Dermis blood vessel endothelial cell (primary cell): ENCODE data around the gene ARL5A. TPM values are rescaled to one million over a fixed set of nuclear protein-coding genes. Genes with fewer than 3 reads are reported as not detected.
A peak's percentile ranks its signal among the peaks of the same experiment; 100 is the strongest.
"Not testable (repeated sequence)": the region's sequence is repeated elsewhere in the genome, so short reads cannot be mapped to it uniquely, and the experiment has no call there.

Experiments used
- DNase-seq: peaks from one replicate; pipeline ENCODE4 v3.0.0; 2010
- total RNA-seq: library from RNA; depleted of rRNA; stranded (reverse); fragments of >200 nt; gene quantifications from 2 replicates; pipeline ENCODE4 v1.2.3, GENCODE V29; 2014

The ARL5A gene, protein sequence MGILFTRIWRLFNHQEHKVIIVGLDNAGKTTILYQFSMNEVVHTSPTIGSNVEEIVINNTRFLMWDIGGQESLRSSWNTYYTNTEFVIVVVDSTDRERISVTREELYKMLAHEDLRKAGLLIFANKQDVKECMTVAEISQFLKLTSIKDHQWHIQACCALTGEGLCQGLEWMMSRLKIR
- total RNA-seq: 134 and 161 TPM in 2 replicates

DNA sequence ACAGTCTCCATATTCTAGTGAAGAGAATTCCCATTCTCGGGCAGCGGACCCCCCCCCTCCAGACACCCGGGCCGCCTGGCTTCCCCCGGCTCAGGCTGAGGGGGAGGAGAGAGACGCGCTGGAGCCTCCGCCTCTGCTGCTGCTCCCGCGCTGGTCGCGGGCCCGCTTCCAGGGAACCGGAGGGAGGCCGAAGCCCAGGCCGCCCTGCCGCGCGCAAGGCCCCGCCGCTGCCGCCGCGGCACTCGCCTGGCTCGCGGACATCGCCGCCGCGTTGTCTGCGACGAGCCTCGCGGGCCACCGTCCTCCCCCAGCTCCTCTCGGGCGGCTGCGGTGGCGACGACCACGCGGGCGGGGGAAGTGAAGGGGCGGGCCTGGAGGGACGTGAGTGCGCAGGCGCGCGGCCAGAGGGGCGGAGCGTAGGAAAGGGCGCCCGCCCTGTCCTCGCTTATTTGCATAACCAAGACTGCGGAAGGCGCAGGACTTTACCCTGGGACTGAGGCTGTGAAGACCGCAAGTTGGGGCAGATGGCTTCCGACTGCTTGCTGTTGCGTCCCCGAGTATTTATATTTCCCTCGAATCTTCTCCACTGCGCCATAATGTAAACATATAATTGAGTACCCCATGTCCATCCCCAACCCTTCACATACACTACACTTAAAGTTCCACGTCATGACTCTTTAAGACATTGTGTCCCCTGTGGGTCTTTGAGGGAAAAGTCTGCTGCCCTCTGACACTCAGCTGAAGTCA, at the start of gene ARL5A:
TSS of gene ARL5A (minus strand) at position 279 of the 747 bp plus-strand sequence. CDS start at position 34, 245 bp downstream.
- peak; percentile 98 for DNase-seq

DNA sequence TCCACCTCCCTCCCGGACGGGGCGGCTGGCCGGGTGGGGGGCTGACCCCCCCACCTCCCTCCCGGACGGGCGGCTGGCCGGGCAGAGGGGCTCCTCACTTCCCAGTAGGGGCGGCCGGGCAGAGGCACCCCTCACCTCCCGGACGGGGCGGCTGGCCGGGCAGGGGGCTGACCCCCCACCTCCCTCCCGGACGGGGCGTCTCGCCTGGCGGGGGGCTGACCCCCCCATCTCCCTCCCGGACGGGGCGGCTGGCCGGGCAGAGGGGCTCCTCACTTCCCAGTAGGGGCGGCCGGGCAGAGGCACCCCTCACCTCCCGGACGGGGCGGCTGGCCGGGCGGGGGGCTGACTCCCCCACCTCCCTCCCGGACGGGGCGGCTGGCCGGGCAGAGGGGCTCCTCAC, 47.4 kb upstream of the ARL5A start:
- not testable (repeated sequence) for DNase-seq

DNA sequence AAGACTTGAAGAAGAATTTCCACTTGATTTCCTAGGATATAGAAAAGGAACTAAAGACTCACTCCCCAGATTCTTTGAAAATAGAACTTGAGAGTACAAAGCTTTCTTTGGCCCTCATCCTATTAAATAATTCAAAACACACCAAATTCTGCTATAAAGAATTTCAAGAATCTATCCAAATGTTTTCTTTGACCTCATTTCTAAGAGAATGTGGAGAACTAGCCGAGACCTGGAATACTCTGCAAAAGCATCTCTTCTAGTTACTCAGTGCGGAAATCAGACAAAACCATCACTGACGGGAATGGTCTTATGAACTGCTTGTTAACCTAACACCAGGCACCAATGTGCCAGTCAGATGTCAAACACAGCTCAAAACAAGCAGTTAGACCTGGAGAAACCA, 44.2 kb upstream of the ARL5A start:
- DNase-seq: no peak

DNA sequence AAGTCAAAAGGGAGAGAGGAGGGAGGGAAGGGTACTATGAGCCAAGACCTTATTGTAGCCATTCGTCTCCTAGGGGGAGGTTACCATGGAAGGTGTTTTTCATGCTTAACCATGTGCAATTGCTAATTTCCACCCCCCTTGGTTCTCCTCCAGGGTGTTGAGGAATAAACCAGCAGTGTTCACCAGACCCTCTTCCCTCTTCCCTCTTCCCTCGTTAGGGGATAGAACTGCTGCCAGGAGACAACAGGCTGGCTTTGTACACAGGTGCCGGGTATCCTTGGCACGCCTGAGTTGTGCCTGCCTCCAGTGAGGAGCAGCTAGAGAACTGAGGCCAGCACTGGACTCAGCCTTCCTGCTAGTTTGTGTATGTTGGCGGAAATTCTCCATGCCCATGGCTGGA, 41.1 kb upstream of the ARL5A start:
- no peak for DNase-seq

DNA sequence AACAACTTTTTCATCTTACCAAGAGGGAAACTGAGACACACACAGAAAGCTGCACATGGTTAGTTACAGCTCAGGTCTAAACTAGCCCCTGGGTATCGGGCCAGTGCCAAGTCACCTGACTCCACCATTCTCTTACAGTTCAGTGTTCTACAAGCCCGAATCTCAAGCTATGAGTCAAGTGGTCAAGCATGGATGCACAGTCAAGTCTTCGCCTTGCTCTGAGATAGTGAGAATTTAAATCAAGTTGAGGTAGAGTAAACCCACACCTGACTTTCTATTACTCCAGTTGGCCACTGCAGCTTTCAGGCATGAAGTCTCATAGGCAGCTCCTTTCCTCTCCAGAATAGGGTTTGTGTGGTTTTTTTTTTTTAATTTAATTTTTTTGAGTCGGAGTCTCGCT, 34.5 kb upstream of the ARL5A start:
- no peak for DNase-seq

DNA sequence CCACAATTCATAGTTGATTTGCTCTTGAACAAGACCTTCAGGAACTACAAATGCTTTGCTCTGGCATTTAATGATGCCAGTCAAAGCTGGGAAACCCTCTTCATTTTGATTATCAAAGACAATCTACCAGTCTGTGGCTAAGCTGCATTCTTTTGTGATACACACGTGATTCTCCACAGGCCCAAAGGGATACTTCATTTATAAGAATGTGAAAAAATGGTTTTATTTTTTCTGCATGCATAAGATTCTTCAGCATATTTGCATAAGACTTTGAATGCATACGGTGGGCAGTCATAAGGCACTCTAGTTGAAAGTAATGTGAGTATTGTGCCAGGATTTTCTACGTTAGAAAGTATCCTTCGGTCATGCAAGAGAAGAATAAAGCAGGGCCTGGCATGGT, 33.0 kb upstream of the ARL5A start:
- DNase-seq: no peak

DNA sequence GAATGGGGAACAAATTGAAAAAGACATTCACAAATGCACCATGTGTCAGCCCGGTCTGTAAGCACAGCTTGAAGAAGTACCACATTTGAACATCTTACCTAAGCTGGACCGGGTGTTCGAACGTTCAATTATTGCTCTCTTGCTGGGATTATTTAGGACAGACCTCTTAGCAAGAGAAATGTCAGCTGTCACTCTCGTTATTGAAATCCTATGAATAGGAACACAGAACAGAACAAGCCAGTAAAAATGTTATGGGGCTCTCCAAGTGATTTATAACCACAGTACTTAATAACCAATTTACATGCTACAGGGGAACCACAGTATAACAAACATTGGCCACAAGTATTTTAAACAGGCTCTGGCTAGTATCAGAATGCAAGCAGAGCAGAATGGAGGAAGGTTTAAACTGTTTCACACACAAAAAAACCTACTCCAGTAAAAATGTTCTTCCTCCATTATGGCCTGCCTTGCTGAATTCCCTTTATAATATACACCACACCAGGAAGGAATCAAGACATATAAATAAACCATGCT, 32.5 kb upstream of the ARL5A start:
- no peak for DNase-seq

DNA sequence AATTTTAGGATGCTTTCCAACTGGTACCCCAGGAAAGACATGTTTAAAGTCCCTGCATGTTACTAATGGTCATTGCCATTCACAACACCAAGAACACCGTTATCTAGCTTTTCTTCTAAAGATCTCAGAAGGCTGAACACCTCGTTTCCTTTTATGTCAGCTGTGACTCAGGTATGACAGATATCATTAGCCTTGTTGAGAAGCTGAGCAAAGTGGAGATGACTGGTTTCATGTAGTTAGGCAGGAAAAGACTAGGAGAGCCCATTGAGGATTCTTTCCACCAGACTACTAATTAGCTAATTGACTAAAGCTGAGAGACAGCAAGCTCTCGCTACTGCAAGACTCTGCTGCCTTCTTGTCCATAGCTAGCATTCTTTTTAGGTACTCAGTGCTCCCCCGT, 32.0 kb upstream of the ARL5A start:
- DNase-seq: no peak

DNA sequence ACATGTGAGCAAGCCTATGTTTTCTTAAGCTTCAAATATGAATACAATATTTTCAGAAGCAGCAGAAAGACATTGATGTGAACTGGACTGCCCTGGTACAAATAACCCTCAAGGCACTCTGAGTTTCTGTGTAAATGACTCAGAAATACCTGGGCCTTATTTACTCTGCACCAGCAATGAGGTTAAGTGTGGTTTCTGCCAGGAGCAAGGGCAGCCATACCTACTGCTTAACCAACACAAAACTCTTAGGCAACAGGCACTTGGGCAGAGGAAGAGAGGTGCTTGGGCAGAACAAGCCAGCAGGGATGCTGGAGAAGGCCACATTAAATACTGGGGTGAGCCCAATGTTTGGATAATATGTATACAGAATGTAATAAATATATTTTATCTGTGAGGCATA, 29.4 kb upstream of the ARL5A start:
- DNase-seq: no peak

DNA sequence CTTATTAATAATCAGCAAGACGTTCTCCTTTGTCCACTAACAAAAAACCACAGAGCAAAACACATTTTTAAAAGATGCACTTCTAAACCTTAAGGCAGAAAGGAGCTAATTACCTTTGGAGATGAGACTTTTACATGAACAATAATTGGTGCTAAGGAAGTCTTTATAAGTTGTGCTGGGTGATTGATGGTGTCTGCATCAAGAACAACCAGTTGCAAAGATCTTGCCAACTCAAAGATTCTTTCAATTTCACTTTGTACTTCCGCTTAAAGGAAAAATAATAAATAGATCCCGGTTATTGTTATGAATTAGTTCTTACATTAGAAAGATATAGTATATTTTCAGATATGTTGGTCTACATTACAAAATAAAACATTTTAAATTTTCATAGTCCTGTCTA, 26.9 kb upstream of the ARL5A start:
- DNase-seq: no peak

DNA sequence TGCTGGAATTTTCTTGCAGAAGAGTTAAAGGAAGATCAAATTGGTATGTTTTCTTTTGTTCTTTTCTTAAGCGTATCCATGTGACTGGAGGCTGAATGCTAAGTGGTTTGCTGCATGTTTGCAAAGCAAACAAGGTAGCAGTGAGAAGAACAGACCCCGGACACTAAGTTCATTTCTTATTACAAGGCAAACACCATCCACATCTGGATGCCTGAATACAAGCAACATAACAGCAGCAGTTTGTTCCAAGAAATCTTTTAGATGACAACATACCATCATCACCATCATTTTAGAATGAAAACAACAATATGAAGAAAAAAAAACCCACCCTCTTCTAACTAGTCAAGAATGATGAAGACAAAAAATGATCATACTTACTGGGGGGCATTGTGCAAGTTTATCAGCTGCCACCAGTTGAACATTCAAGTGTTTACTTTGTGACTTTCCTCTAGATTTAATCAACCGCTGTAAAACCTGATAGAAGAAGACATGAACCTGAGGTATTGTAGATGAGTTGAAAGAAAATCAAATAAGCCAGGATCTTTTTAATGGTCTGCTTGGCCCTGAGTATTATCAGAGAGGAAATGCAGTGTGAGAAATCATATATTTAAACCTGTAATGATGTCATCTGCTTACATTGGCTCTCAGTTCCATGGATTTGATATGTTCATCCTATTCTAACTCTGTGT, 25.0 kb upstream of the ARL5A start:
- DNase-seq: no peak

DNA sequence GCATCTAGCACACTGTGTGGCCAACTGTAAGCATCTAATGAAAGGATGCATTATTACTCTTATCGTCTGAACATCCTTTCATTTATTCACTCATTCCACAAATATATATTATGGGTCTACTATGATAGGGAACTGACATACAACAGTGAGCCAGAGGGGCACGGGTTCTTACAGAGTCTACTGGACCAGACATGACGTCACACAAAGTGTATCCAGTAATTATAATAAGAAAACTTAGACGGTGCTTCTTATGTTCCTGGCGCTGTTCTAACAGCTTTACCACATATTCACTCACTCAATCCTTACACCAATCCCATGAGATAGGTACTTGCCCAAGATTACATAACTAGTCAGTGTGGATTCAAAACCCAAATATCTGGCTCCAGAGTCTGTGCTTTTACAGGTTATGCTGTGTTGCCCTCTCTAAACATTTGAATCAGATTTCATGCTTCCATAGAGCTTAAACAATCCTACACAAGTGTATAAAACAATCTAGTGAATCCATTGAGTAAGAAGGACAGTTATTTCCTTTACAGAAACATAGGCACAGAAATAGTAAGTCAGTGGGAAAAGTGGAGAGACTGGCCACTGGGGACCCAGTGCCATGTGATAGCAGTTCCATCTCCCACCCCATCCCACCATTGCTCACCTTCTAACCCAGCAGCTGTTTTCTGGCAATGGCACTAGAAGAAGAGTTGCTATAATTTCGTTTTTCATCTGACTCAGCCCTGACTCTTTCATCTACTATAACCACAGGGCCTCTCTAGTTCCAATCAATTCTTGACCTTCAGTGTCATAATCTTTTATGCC, 24.2 kb upstream of the ARL5A start:
- DNase-seq: no peak

DNA sequence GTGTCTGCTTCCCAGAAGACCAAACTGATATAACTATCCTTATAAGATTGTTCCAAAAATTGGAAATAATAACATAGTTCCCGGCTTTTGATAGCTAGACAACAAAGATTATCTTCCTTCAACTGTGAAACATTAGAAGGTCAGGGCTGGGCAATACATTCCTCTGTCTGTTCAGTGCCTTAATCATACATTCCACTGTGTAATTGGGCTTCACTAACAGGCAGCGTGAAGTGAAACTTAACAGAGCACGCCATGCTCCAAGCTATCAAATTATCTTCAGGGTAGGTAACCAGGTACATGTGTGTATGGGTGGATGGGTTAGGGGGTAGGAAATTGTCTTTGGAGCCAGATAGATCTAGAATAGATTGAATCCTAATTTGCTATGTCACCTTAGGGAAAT, 23.5 kb upstream of the ARL5A start:
- DNase-seq: no peak

DNA sequence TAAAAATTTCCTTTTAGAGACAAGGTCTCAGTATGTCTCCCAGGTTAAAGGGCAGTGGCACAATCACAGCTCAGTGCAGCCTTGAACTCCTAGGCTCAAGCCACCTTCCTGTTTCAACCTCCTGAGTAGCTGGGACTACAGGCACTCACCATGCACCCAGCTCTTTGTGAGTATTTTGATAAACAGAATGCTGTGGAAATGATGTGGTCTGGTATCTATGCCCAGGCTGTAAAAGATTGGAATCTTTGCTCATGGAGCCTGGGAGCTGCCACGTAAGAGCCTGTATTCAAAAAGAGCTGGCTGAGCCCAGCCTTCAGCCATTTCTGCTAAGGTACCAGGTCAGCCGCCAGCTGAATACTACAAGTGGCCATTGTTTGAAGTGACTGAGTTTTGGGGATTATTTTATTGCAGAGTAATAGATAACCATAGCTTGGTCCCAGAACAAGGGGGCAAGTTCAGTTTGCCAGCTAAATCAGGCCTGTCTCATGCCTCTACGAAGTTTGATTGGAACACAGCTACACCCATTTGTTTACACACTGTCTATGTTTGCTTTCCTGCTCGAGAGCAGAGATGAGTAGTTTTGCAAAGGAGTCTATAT, 21.3 kb upstream of the ARL5A start:
- no peak for DNase-seq

DNA sequence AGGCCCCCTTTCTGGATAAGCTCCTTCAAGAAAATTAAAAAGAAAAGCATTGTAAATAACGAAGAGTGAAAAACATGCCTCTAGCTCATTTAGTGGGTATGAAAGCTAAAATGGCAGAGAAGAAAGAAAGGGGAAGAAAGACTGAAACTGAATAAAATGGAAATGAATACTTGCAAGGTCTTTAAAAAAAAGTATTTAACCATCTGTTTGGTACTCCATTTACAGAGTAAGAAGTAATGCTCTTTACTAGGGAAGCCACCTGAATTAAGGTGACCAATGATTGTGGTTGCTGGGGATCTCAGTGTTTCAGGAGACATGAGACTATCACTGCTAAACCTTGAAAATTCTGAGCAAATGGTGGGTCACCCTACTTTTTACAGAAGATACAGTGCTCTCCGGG, 17.7 kb upstream of the ARL5A start:
- no peak for DNase-seq

DNA sequence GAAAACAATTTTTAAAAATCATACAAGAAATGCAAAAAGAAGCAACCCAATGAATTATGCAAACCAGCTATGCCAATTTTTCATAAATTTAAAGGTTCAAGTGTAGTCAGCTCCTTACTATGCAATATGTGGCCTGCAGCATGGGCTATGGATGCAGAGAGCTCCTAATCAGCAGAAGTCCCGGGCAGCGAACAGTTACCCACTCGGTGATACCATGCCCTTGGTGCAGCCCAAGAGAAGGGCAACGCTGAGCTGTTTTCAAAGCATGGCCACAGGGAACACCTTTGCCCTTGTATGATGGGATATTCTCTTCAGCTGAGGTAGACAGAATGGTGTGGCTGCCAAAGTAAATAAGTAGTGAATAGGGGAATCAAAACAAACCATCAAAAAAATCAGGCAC, 17.3 kb upstream of the ARL5A start:
- no peak for DNase-seq

DNA sequence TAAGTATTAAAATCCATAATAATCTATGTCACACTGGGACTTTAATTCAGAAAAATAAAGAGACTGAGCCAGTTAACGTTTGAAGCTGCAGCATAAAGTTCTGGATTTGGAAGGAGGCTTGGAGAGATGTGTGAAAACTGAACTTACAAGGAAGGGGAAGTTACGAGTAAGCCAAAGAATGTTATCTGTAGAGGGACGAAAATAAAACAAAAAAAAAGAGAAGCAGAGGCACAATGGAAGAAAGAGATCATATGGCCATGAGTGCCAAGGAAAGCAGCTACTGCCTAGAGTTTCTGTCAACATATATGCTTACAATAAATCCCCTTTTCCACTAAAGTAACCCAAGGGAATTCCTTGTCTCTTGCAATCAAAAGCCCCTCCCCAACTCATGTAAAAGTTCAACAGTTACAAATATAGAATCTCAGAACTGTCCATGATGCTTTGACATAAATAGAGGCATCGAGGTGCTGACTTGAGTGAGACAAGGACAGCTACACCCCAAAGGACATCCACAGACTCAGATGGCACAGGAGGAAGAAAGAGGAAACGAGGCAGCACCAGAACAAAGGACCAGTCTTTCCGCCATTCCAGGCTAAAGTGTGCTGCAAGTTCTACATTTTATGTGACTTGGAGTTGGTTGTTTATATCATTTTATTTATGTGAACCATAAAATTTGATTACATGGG, 16.1 kb upstream of the ARL5A start:
- DNase-seq: peak; percentile 15

DNA sequence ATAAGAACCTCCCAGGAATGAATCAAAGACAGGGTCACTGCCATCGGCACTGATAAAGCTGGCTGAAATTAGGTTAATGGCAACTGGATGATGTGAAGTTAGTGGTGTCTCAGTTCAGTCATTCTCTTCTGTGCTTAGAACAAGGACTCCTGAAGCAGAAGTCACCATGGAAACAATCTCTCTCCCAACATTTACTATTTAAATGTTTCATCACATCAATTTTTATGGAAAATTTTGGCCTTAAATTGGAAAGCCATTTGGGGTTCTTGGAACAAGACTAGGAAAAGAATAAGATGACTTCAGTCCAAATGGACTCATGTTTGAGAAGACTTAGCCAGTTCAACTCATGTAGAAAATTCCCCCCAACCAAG, 15.5 kb upstream of the ARL5A start:
- no peak for DNase-seq

DNA sequence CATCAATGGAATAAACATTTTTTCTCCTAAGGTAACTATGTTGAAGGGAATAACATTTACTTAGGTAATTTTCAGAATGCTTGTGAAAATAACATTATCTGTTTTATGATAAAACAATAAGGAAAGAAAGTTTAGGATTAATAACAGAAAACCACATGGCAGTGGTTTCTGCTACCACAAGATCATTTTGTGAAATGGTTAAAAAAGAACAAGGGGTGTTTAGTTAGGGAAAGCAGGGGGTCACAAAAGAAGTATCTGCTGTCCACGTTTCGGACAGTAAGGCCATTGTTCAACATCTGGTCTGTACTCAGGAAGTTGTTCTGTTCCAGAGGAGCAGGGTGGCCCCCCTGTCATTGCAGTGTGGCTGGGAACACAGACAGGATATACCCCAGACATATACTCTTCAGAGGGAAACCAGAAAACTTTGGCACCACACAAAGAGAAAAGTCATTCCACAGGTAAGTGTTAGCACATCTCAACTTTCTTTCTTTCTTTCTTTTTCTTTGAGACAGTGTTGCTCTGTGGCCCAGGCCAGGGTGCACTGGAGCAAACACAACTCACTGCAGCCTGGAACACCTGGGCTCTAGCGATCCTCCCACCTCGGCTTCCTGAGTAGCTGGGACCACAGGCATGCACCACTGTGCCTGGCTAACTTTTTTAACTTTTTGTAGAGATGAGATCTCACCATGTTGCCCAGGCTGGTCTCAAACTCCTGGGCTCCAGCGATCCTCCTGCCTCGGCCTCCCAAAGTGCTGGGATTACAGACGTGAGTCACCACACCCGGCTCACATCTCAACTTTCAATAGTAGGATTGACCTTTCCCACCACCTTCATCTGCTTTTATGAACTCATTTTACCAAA, 14.8 kb upstream of the ARL5A start:
- no peak for DNase-seq

DNA sequence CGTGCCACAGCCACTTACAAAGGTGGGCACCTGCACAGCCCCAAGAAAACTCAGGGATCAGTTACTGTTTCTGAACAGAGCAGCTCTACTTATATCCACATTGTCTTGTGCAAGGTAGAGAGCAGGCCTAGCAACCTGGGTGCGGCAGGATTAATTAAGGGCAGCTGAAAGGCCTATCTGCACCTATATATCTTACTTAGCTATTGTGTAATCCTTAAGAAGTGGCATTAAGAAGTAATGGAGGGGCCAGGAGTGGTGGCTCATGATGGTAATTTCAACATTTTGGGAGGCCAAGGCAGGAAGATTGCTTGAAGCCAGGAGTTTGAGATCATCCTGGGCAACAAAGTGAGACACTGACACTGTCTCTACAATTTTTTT, 12.8 kb upstream of the ARL5A start:
- no peak for DNase-seq
